Fibroblast of villous mesenchyme (primary cell): ENCODE data around the gene TMC2. TPM values are rescaled to one million over a fixed set of nuclear protein-coding genes. Genes with fewer than 3 reads are reported as not detected.
"Not testable (repeated sequence)": the region's sequence is repeated elsewhere in the genome, so short reads cannot be mapped to it uniquely, and the experiment has no call there.

Experiments used
- DNase-seq: peaks from one replicate; pipeline ENCODE4 v3.0.0-alpha.2; 2010; ENCODE audit warnings: low read depth
- H3K4me3 ChIP-seq: 2 replicates; pipeline ENCODE4 v1.5.1; 2011; ENCODE audit warnings: low read depth, mild to moderate bottlenecking, low read length
- total RNA-seq: library from RNA; depleted of rRNA; stranded (reverse); fragments of >200 nt; gene quantifications from 2 replicates; pipeline ENCODE4 v1.2.3, GENCODE V29; 2012
- TF ChIP-seq, protein P1 (sequence below): IDR thresholded peaks from 2 replicates; pipeline ENCODE4 v1.5.1; 2012; ENCODE audit warnings: low read depth, mild to moderate bottlenecking, low read length; ENCODE audit not compliant: insufficient read depth

The TMC2 gene
- total RNA-seq, 1 donor: not detected

DNA sequence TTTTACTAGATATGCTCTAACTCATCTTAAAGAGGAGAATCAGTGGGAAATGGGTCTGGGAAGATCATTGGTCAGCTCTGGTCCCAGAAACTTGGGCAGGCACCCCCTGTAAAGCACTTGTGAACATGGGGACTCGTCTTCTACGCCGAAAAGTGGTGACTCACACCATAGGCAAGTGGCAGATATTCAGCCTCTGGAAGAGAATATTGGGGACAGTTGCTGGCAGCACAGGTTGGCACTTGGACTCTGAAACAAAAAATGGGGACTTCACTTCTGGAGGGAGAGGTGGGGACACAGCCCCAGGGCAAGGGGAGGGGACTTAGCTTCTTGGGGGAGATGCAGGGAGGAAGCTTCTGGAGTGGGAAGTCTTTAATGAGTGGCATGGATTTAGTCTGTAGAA, 15.8 kb upstream of the TMC2 start:
- TF ChIP-seq, protein P1, sequence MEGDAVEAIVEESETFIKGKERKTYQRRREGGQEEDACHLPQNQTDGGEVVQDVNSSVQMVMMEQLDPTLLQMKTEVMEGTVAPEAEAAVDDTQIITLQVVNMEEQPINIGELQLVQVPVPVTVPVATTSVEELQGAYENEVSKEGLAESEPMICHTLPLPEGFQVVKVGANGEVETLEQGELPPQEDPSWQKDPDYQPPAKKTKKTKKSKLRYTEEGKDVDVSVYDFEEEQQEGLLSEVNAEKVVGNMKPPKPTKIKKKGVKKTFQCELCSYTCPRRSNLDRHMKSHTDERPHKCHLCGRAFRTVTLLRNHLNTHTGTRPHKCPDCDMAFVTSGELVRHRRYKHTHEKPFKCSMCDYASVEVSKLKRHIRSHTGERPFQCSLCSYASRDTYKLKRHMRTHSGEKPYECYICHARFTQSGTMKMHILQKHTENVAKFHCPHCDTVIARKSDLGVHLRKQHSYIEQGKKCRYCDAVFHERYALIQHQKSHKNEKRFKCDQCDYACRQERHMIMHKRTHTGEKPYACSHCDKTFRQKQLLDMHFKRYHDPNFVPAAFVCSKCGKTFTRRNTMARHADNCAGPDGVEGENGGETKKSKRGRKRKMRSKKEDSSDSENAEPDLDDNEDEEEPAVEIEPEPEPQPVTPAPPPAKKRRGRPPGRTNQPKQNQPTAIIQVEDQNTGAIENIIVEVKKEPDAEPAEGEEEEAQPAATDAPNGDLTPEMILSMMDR: no peak
- no peak for DNase-seq
- H3K4me3 ChIP-seq: no peak overlapping the region

DNA sequence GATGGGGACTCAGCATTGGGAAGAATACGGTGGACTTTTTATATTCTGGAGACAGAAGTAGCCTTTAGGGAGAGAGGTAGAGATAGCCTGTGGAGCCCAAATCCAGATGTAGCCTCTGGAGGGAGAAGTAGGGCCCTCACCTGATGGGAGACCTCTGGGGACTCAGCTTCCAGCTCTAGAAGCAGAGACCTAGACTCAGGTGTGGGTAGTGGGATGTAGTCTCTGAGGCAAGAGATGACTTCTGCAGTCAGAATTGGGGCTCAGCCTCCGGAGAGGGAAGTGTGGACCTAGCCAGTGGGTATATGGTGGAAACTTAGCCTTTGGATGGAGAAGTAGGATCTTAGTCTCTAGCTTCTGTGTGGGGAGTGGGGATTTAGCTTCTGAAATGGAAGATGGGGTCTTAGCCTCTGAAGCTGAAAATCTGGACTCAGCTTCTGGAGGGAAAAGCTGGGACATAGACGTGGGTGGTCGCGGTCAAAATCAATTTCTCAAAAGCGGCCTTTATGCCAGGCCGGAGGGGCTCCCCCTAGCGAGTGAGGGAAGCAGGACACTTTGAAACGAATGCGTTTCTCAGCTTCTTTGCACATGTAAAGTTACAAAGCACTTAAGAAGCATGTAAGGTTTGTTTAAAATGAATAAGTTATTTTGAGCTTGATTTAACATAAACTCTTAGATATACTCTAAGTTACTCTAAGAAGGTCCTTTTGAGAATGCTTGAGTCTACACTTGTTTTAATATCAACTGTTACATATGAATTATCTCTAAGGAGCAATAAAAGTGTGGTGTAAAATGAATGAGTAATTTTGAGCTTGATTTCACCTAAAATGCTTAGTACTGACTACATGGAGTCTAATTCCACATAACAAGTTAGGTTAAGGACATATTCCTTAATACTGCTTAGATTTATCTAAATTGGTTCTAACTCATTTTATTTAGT, 14.7 kb upstream of the TMC2 start:
- TF ChIP-seq, protein P1: peak; percentile 95
- no peak overlapping the region for H3K4me3 ChIP-seq
- DNase-seq: peak; percentile 48

DNA sequence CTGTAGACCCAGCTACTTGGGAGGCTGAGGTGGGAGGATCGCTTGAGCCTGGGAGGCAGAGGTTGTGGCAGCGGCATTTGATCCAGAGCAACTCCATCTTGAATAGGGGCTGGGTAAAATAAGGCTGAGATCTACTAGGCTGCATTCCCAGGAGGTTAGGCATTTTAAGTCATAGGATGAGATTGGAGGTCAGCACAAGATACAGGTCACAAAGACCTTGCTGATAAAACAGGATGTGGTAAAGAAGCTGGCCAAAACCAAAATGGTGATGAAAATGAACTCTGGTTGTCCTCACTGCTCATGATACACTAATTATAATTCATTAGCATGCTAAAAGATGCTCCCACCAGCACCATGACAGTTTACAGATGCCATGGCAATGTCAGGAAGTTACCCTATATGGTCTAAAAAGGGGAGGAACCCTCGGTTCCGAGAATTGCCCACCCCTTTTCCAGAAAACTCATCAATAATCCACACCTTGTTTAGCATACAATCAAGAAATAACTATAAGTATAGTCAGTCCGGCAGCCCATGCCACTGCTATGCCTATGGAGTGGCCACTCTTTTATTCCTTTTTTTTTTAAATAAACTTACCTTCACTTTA, 13.4 kb upstream of the TMC2 start:
- not testable (repeated sequence) for DNase-seq, H3K4me3 ChIP-seq

DNA sequence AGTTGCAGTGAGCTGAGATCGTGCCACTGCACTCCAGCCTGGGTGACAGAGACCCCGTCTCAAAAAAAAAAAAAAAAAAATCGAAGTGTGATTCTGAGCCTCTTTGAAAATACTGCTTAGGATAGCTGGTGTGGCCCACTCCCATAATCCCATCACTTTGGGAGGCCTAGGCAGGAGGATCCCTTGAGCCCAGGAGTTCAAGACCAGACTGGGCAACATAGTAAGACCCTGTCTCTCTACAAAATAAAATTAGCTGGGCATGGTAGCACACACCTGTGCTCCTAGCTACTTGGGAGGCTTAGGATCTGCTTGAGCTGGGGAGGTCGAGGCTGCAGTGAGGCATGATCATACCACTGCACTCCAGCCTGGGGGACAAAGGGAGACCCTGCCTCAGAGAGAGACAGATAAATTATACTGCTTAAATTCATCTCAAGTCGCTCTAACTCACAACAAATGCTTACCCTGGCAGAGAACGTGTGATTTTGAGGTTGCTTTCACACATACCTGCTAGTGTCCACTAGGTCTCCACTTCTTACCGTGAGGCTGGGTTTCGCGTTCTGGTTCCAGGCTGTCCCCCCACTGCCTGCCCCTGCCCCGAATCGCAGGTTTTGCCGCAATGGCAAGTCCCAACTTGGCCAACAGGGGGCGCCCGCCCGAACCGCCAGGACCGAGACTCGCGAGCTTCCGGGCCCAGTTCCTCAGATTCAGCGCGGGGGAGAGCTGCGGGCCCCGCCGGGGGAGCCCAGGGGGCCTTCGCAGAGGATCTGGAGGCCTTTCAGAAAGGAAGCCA, 12.3 kb upstream of the TMC2 start:
- TF ChIP-seq, protein P1: peak; percentile 91
- H3K4me3 ChIP-seq: peak overlapping the region; percentile 89

DNA sequence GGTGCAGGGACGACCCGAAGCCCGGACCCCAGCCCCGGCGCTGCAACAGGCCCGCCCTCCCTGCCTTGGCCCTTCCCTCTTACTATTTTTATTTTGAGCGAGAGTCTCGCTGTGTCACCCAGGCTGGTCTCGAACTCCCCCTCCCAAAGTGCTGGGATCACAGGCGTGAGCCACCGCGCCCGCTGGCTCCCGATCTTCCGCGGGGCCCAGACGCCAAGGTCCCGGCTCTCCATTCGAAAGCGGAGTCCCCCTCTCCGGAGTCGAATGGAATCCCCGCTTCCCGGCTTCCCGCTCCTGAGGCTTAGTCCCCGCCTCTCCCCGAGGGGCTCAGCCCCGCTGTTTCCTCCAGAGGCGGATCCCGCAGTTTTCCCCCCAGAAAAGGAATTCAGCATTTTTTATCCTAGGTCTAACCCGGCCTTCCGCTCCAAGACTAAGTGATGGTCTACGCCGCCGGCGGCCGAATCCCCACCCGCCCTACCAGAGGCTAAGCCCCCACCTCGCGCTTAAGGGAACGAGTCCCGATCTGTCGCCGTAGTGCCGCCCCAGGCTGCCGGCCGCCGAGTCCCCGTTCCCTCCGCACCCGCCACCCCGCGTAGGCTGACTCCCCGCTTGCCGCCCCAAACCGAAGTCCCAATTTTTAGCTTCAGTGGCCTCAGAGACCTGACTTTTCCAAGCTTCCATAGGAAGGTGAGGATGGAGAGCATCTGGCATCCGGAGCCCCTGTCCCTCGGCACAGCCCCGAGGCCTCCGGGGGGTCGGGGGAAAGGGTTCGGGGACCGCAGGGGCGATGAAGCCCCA, 11.5 kb upstream of the TMC2 start:
- TF ChIP-seq, protein P1: no peak
- H3K4me3 ChIP-seq: peak overlapping the region; percentile 89
- peak; percentile 45 for DNase-seq

More for the DNA sequence above, 12.3 kb upstream of the TMC2 start:
- peak; percentile 78 for DNase-seq

DNA sequence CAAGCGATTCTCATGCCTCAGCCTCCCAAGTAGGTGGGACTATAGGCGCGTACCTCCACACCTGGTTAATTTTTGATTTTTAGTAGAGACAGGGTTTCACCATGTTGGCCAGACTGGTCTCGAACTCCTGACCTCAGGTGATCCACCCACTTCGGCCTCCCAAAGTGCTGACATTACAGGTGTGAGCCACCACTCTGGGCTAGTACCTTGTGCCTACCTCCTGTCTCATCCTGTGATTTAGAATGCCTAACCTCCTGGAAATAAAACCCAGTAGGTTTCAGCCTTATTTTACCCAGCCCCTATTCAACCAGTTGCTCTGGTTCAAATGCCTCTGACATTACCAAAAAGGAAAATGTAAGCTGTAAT, 10.2 kb upstream of the TMC2 start:
- H3K4me3 ChIP-seq, DNase-seq: not testable (repeated sequence)

DNA sequence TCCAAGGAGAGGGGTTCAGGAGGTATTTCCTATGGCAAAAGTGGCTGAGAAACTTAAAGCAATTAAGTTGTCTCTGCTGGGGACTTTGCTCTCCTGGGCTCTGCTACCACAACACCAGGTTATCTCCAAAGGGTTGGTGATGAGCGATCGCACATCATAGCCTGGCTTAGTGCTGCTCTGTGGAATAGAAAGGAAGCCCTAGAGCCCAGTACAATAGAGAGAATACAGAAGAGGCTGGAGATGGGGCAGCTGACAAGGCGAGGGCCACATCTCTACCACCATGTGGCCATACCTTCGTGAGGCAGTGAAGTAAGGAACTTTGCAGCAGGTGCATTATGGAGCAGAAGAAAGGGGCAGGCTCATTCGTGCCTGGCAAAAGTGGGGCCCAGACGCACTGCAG, 8.6 kb upstream of the TMC2 start:
- H3K4me3 ChIP-seq: no peak overlapping the region
- no peak for DNase-seq
- TF ChIP-seq, protein P1: no peak
